K562 (cell line): Measurements from ENCODE around the gene DPP3.

Source experiments
- CBX5 ChIP-seq: IDR thresholded peaks from 2 replicates; pipeline ENCODE4 v1.6.1; 2014; ENCODE audit warnings: low read depth, borderline replicate concordance
- CEBPB ChIP-seq: fragments of 450-650 bp; IDR thresholded peaks from 2 replicates; pipeline ENCODE4 v1.6.1; 2016; ENCODE audit warnings: missing genetic modification characterization, missing compliant biosample characterization
- CHD2 ChIP-seq: IDR thresholded peaks from 2 replicates; pipeline ENCODE4 v1.6.1; 2011; ENCODE audit warnings: low read depth, low read length
- EP300 ChIP-seq: IDR thresholded peaks from 2 replicates; pipeline ENCODE4 v1.6.1; 2012; ENCODE audit warnings: low read length, improper control_type of control experiment
- GABPA ChIP-seq: fragments of 200-800 bp; sonication (Bioruptor generic); conservative IDR thresholded peaks from 2 replicates; pipeline ENCODE4 v1.6.1; 2016; ENCODE audit warnings: low read depth, missing genetic modification characterization, missing compliant biosample characterization
- JUND ChIP-seq, 2 experiments: IDR thresholded peaks; 2 replicates in 1 of 2; 3 replicates in 1 of 2; pipeline ENCODE4 v1.6.1; 2011; ENCODE audit warnings: borderline replicate concordance in 2 of 2, low read depth in 2 of 2, low read length in 2 of 2, improper control_type of control experiment in 1 of 2, missing biosample characterization in 1 of 2, missing genetic modification characterization in 1 of 2, missing genetic modification reagents in 1 of 2
- SMAD2 ChIP-seq: fragments of 150-350 bp; IDR thresholded peaks from 2 replicates; pipeline ENCODE4 v1.6.1; 2014; ENCODE audit warnings: low read depth, mild to moderate bottlenecking, low read length
- ZNF217 ChIP-seq: sonication (generic); formaldehyde crosslinking; IDR thresholded peaks from 2 replicates; pipeline ENCODE4 v1.8.0; 2022; ENCODE audit warnings: mild to moderate bottlenecking, missing genetic modification reagents
- TF ChIP-seq, protein P1 (sequence below), 3 experiments: IDR thresholded peaks in 2 of 3; conservative IDR thresholded peaks in 1 of 3; 2 replicates each; pipeline ENCODE4 v1.5.1; 2011 to 2012; ENCODE audit warnings: low read length in 3 of 3, mild to moderate bottlenecking in 3 of 3, control low read depth in 2 of 3, improper control_type of control experiment in 1 of 3, inconsistent platforms in 1 of 3, low read depth in 1 of 3, mixed read lengths in 1 of 3, moderate library complexity in 1 of 3; ENCODE audit not compliant: insufficient read depth in 2 of 3
- TF ChIP-seq, protein P2 (sequence below): sonication (generic); formaldehyde crosslinking; IDR thresholded peaks from 2 replicates; pipeline ENCODE4 v1.8.1; 2022; ENCODE audit warnings: missing genetic modification reagents

DNA sequence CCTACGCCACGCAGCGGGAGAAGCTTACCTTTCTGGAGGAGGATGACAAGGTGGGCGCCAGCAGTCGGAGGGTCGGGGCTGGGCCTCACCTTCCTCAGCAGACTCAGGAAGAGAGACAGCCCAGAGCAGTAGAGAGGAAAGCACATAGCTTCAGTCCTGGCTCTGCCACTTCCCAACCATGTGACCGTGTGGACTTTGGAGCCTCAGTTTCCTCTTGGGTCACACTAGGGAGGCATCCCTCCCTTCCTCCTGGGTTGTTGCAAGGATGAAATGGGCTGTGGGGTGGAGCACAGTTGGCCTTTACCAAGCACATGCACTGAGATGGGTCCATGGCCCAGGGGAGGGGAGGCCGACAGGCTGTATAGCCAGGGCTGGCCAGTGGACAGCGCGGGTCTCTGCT, 12.9 kb downstream of the DPP3 start:
- TF ChIP-seq CEBPB (tag): no peak
- TF ChIP-seq EP300: no peak
- TF ChIP-seq JUND (IDR thresholded peaks at IDR 0.05; ENCODE audit: borderline replicate concordance, low read depth, low read length): no peak
- TF ChIP-seq JUND (tag; IDR thresholded peaks at IDR 0.05; ENCODE audit: borderline replicate concordance, low read depth, low read length): no peak
- TF ChIP-seq, protein P1, sequence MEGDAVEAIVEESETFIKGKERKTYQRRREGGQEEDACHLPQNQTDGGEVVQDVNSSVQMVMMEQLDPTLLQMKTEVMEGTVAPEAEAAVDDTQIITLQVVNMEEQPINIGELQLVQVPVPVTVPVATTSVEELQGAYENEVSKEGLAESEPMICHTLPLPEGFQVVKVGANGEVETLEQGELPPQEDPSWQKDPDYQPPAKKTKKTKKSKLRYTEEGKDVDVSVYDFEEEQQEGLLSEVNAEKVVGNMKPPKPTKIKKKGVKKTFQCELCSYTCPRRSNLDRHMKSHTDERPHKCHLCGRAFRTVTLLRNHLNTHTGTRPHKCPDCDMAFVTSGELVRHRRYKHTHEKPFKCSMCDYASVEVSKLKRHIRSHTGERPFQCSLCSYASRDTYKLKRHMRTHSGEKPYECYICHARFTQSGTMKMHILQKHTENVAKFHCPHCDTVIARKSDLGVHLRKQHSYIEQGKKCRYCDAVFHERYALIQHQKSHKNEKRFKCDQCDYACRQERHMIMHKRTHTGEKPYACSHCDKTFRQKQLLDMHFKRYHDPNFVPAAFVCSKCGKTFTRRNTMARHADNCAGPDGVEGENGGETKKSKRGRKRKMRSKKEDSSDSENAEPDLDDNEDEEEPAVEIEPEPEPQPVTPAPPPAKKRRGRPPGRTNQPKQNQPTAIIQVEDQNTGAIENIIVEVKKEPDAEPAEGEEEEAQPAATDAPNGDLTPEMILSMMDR (IDR thresholded peaks at IDR 0.05 in 2 of 3, conservative IDR thresholded peaks at IDR 0.05 in 1 of 3; ENCODE audit: insufficient read depth in 2 of 3, low read depth in 1 of 3, low read length in 3 of 3): no peak
- no peak for TF ChIP-seq CHD2
- TF ChIP-seq ZNF217 (CRISPR knock-in tag): no peak
- TF ChIP-seq CBX5: no peak
- no peak for TF ChIP-seq GABPA (tag)
- TF ChIP-seq SMAD2: no peak
- TF ChIP-seq, protein P2, sequence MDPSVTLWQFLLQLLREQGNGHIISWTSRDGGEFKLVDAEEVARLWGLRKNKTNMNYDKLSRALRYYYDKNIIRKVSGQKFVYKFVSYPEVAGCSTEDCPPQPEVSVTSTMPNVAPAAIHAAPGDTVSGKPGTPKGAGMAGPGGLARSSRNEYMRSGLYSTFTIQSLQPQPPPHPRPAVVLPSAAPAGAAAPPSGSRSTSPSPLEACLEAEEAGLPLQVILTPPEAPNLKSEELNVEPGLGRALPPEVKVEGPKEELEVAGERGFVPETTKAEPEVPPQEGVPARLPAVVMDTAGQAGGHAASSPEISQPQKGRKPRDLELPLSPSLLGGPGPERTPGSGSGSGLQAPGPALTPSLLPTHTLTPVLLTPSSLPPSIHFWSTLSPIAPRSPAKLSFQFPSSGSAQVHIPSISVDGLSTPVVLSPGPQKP (CRISPR knock-in tag): no peak
